Measurements from ENCODE around the gene CCM2. TPM values are rescaled to one million over a fixed set of nuclear protein-coding genes. Genes with fewer than 3 reads are reported as not detected.

The CCM2 gene
- total RNA-seq, result 10 to 100 TPM; 33.3 to 49.9 (median 42.2) TPM
- 100 to 1,000 TPM in 1 of 3 donors, 10 to 100 TPM in 2; 57.6 to 110 (median 76.5) TPM for polyA plus RNA-seq
- long read RNA-seq, donor 1, transcript CCM2-219 (8 exons, 1,620 nt), result minor isoform, 8 of 124 reads
- long read RNA-seq, donor 1, transcript CCM2-201 (10 exons, 1,894 nt), result major isoform, 46 of 124 reads
- long read RNA-seq, donor 1, transcript CCM2-218 (9 exons, 1,719 nt), result minor isoform, 8 of 124 reads
- long read RNA-seq, donor 1, partial matches to known transcripts, result 1 of 124 reads
- long read RNA-seq, donor 1, other reads (novel, unspliced or antisense), result 58 of 124 reads
- long read RNA-seq, donor 2, transcript CCM2-219 (8 exons, 1,620 nt), result minor isoform, 12 of 232 reads
- long read RNA-seq, donor 2, transcript CCM2-218 (9 exons, 1,719 nt), result minor isoform, 26 of 232 reads
- long read RNA-seq, donor 2, transcript CCM2-216 (9 exons, 1,719 nt), result minor isoform, 9 of 232 reads
- long read RNA-seq, donor 2, transcript CCM2-201 (10 exons, 1,894 nt), result major isoform, 84 of 232 reads
- long read RNA-seq, donor 2, partial matches to known transcripts, result 5 of 232 reads
- long read RNA-seq, donor 2, other reads (novel, unspliced or antisense), result 95 of 232 reads

GRCh38 chr7:45000093-45001032 is at the start of gene CCM2:
TSS of gene CCM2 (plus strand) at chr7:45000201. CDS start at chr7:45000334, 133 bp downstream.
- intact Hi-C loops (cut with DNase I), result loop anchor here (5.0 kb wide), 1 partner anchor 112 kb away; the partner anchor contains the start of gene TBRG4 (in 2 of the 2)
- no peaks in the 10 kb centered on the region for H3K9me3 ChIP-seq
- TF ChIP-seq, protein P1, sequence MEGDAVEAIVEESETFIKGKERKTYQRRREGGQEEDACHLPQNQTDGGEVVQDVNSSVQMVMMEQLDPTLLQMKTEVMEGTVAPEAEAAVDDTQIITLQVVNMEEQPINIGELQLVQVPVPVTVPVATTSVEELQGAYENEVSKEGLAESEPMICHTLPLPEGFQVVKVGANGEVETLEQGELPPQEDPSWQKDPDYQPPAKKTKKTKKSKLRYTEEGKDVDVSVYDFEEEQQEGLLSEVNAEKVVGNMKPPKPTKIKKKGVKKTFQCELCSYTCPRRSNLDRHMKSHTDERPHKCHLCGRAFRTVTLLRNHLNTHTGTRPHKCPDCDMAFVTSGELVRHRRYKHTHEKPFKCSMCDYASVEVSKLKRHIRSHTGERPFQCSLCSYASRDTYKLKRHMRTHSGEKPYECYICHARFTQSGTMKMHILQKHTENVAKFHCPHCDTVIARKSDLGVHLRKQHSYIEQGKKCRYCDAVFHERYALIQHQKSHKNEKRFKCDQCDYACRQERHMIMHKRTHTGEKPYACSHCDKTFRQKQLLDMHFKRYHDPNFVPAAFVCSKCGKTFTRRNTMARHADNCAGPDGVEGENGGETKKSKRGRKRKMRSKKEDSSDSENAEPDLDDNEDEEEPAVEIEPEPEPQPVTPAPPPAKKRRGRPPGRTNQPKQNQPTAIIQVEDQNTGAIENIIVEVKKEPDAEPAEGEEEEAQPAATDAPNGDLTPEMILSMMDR (IDR thresholded peaks at IDR 0.05), result no peak
- WGBS, 3 donors, result 0 to 1% (median 1%) methylated on average over 30 to 71 of the region's 77 CpGs
- no peaks in the 10 kb centered on the region for H3K36me3 ChIP-seq (ENCODE audit: insufficient read depth in 1 of 2, low read depth in 1 of 2)
- H3K4me1 ChIP-seq, result peaks cover 14% of the 10 kb centered on the region
- peak within 1 kb of the TSS; percentile 91 for H3K27ac ChIP-seq
- H3K4me3 ChIP-seq, result peak within 1 kb of the TSS; percentile 75
- H3K27me3 ChIP-seq (ENCODE audit: insufficient read depth in 3 of 3, low read length in 2 of 3), result no peaks in the 10 kb centered on the region
- DNase-seq, result peak; percentile 74 to 81
- peak; percentile 15 to 41 (median 28) for ATAC-seq

- H3K4me1 ChIP-seq, result no peaks in the 10 kb centered on the region
- H3K27ac ChIP-seq, result no peak overlapping the region
- TF ChIP-seq, protein P1 (IDR thresholded peaks at IDR 0.05), result no peak
- intact Hi-C loops (cut with DNase I), result no loop called here
- no peaks in the 10 kb centered on the region for H3K36me3 ChIP-seq (ENCODE audit: insufficient read depth in 1 of 2, low read depth in 1 of 2)
- no peaks in the 10 kb centered on the region for H3K27me3 ChIP-seq (ENCODE audit: insufficient read depth in 3 of 3, low read length in 2 of 3)
- no peaks in the 10 kb centered on the region for H3K9me3 ChIP-seq
- WGBS, 3 donors, result 92 to 96% (median 95%) methylated on average over 2 of the region's 2 CpGs
- ATAC-seq (no peak), DNase-seq (no peak)
- no peak overlapping the region for H3K4me3 ChIP-seq
Measured at GRCh38 chr7:44953156-44953555, 46.8 kb upstream of the CCM2 start.

- Histone ChIP-seq H3K4me3 (no peak overlapping the region), H3K36me3 (ENCODE audit: insufficient read depth in 1 of 2, low read depth in 1 of 2) (no peaks in the 10 kb centered on the region), H3K27ac (no peak overlapping the region), H3K27me3 (ENCODE audit: insufficient read depth in 3 of 3, low read length in 2 of 3) (peaks cover 0 to 6% (median 0%) of the 10 kb centered on the region in 3 donors), H3K4me1 (no peaks in the 10 kb centered on the region), H3K9me3 (no peaks in the 10 kb centered on the region)
- TF ChIP-seq, protein P1 (IDR thresholded peaks at IDR 0.05), result no peak
- DNase-seq, result no peak
- WGBS, 3 donors, result 59 to 73% (median 61%) methylated on average over 2 of the region's 2 CpGs
- intact Hi-C loops (cut with DNase I), result no loop called here
- ATAC-seq, result no peak
Measured at GRCh38 chr7:44955733-44956132, 44.3 kb upstream of the CCM2 start.

DNA sequence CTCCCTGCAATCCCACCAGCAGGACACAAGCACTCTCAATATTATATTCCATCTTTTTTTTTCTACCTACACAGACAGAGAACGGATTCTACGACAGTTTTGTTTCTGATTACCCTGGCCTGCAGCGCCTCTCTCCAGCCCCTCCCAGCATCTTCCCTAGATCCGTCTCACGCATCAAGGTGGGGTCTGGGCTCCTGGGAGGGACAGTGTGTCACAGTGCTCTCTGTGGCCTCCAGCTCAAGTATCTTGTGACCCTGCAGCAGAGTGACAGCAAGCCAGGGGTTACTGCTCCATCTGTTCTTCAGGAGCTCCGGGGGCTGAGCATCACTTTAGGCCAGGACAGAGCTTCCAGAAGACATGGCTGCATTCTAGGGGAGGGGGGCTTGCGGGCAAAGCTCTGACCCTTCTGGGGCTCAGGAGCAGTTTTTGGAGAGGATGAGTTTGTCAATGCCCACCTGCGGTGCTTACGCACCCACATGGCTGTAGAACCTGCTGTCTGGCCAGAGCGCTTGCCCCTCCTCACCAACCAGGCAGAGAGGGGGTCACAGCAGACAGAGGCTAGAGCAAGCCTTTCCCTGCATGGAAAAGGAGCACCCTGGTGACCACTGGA is 43.7 kb upstream of the CCM2 start:
- Histone ChIP-seq H3K4me1 (no peaks in the 10 kb centered on the region), H3K36me3 (ENCODE audit: insufficient read depth in 1 of 2, low read depth in 1 of 2) (no peaks in the 10 kb centered on the region), H3K4me3 (no peak overlapping the region), H3K9me3 (no peaks in the 10 kb centered on the region), H3K27me3 (ENCODE audit: insufficient read depth in 3 of 3, low read length in 2 of 3) (peaks cover 0 to 6% (median 0%) of the 10 kb centered on the region in 3 donors), H3K27ac (no peak overlapping the region)
- DNase-seq, result no peak
- intact Hi-C loops (cut with DNase I), result no loop called here
- 86 to 90% (median 88%) methylated on average over 10 of the region's 10 CpGs for WGBS, 3 donors
- TF ChIP-seq, protein P1 (IDR thresholded peaks at IDR 0.05), result no peak
- no peak for ATAC-seq
